Cardiac muscle cell (in vitro differentiated cells and primary cell): Measurements from ENCODE around the gene REPS2. TPM values are rescaled to one million over a fixed set of nuclear protein-coding genes. Genes with fewer than 3 reads are reported as not detected.

Experiments used
- DNase-seq, 2 donors: peaks; one replicate each; pipeline versions ENCODE4 v3.0.0 to v3.0.0-alpha.2; 2010 to 2017; ENCODE audit warnings: low read depth in 1 of 2, low spot score in 1 of 2
- H3K27ac ChIP-seq: fragments of 200-600 bp; sonication (generic); 2 replicates; pipeline ENCODE4 v1.5.1; 2016
- H3K27me3 ChIP-seq: fragments of 200-600 bp; sonication (generic); 2 replicates; pipeline ENCODE4 v1.6.0; 2016; ENCODE audit warnings: control low read depth
- H3K36me3 ChIP-seq: fragments of 200-600 bp; sonication (generic); 2 replicates; pipeline ENCODE4 v1.5.1; 2016; ENCODE audit warnings: control low read depth
- H3K4me1 ChIP-seq: fragments of 200-600 bp; sonication (generic); 2 replicates; pipeline ENCODE4 v1.8.1; 2017; ENCODE audit warnings: low read depth, mild to moderate bottlenecking, mixed run types
- H3K4me3 ChIP-seq: fragments of 200-600 bp; sonication (generic); 2 replicates; pipeline ENCODE4 v1.5.1; 2016; ENCODE audit warnings: mild to moderate bottlenecking
- H3K9me3 ChIP-seq: fragments of 200-600 bp; sonication (generic); 2 replicates; pipeline ENCODE4 v1.5.1; 2017; ENCODE audit warnings: low read depth, mild to moderate bottlenecking, control low read depth
- polyA plus RNA-seq: library from polyadenylated mRNA; unstranded; fragments of >200 nt; fragmentation: Nextera tagmentation; extraction: Ambion mirVana; gene quantifications from 2 replicates; pipeline ENCODE4 v1.2.1, GENCODE V29; 2016
- total RNA-seq: library from RNA; depleted of rRNA; stranded (reverse); fragments of >200 nt; gene quantifications from 2 replicates; pipeline ENCODE4 v1.2.3, GENCODE V29; 2016
- TF ChIP-seq, protein P1 (sequence below): IDR thresholded peaks from 2 replicates; pipeline ENCODE4 v1.5.1; 2012; ENCODE audit warnings: low read depth, mild to moderate bottlenecking, low read length

REPS2 gene
- 9.1 and 17.3 TPM in 2 replicates for total RNA-seq
- polyA plus RNA-seq = 6.0 and 9.8 TPM in 2 replicates

DNA sequence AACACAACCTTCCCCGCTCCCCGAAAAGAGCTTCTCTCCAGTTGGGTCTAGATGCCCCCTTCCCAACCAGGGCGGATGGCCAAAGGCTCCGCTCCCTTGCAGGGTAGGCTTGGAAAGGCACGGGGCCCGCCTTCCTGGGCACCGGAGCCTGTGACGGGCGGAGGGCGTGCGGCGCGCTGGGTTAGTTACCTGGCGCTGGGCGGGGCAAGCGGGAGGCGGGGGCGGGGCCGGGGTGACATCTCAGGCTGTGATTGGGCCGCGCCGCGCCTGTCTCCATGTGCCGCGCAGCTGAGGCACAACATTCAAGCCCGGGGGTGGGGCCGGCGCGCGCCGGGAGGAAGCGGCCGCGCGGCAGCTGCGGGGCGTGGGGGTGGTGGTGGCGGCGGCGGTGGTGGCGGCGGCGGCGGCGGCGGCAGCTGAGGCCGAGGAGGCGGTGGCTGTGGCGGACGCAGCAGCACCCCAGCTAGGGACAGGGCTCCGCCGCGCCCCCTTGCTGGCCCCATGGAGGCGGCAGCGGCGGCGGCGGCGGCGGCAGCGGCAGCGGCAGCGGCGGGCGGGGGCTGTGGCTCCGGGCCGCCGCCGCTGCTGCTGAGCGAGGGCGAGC is at the start of gene REPS2:
REPS2 (plus strand) TSS at position 298 of the 604 bp plus-strand sequence; CDS start at position 502, 204 bp downstream.
- Histone ChIP-seq H3K4me3 (peak within 1 kb of the TSS; percentile 94), H3K27ac (peak within 1 kb of the TSS; percentile 55), H3K9me3 (no peaks in the 10 kb centered on the region), H3K4me1 (no peaks in the 10 kb centered on the region), H3K27me3 (no peaks in the 10 kb centered on the region), H3K36me3 (no peaks in the 10 kb centered on the region)
- TF ChIP-seq, protein P1, sequence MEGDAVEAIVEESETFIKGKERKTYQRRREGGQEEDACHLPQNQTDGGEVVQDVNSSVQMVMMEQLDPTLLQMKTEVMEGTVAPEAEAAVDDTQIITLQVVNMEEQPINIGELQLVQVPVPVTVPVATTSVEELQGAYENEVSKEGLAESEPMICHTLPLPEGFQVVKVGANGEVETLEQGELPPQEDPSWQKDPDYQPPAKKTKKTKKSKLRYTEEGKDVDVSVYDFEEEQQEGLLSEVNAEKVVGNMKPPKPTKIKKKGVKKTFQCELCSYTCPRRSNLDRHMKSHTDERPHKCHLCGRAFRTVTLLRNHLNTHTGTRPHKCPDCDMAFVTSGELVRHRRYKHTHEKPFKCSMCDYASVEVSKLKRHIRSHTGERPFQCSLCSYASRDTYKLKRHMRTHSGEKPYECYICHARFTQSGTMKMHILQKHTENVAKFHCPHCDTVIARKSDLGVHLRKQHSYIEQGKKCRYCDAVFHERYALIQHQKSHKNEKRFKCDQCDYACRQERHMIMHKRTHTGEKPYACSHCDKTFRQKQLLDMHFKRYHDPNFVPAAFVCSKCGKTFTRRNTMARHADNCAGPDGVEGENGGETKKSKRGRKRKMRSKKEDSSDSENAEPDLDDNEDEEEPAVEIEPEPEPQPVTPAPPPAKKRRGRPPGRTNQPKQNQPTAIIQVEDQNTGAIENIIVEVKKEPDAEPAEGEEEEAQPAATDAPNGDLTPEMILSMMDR = no peak
- peak; percentile 72 to 96 for DNase-seq

DNA sequence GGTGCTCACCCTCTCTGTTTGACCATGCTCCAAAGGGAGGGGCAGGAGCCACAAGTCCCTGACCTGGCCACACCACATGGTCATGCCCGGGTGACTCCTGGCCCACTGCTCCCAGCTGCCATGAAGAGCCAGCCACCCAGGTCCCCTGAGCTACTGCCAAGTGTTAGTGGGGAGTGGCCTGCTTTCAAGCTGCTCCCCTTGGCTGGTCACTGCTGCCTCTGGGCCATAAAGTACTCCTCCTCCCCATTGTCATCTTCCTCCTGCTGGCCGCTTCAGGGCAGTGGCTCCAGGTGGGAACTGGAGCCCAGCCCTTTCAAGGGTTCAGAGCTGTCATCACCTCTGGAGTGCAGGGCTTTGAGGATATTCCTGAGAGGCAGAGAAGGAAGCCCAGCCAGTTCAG is 49.0 kb upstream of the REPS2 start:
- DNase-seq = no peak
- TF ChIP-seq, protein P1 = no peak

DNA sequence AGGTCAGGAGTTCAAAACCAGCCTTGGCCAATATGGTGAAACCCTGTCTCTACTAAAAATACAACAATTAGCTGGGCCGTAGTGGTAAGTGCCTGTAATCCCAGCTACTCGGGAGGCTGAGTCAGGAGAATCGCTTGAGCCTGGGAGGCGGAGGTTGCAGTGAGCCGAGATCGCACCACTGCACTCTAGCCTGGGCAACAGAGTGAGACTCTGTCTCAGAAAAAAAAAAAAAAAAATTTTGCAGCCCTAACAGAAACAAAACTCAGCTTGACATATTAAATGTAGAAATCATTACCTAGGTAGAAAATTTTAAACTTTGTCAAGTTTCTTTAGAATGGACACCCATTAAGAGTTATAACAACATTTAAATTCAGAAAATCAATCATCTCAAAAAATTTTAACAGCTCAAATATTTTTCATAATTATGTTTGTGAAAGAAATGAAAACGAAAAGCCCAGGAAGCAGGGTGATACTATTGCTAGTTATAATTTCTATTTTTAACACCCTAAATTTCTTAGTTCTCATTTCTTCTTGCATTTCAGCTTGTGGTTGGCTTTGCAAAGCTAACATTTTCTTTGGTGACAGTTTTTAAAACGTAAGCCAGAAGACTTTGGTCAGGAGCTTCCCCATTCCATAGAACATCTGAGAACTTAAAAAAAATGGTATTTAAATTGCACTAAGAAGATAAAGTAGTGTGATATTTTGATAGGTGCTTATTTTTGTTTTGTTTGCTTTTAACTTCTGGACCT is 43.0 kb upstream of the REPS2 start:
- H3K27ac ChIP-seq = no peak overlapping the region
- no peaks in the 10 kb centered on the region for H3K9me3 ChIP-seq
- H3K4me1 ChIP-seq = no peaks in the 10 kb centered on the region
- no peaks in the 10 kb centered on the region for H3K27me3 ChIP-seq
- no peaks in the 10 kb centered on the region for H3K36me3 ChIP-seq
- DNase-seq = no peak
- H3K4me3 ChIP-seq = no peak overlapping the region
- TF ChIP-seq, protein P1 = no peak

More for the DNA sequence above, 49.0 kb upstream of the REPS2 start:
- H3K36me3 ChIP-seq = no peaks in the 10 kb centered on the region
- no peak overlapping the region for H3K4me3 ChIP-seq
- no peaks in the 10 kb centered on the region for H3K4me1 ChIP-seq
- no peaks in the 10 kb centered on the region for H3K9me3 ChIP-seq
- no peaks in the 10 kb centered on the region for H3K27me3 ChIP-seq
- H3K27ac ChIP-seq = no peak overlapping the region

DNA sequence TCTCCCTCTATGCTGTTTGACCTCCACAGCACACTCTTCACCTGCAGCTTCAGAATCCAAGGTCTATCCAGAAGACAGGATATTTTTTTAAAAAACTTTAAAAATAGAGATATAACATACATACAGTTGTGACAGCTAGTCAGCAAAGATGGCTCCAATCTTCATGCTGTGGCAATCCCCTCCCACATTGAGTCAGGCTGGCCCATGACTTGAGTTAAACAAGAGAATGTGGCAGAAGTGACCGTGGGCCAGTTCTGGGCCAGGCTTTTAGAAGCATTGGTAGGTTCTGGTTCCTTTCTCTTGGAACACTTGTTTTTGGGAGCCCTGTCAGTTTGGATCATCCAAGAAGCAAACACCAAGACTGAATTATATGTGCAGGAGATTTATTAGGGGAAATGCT is 36.1 kb upstream of the REPS2 start:
- TF ChIP-seq, protein P1 = no peak
- H3K9me3 ChIP-seq = no peaks in the 10 kb centered on the region
- H3K27ac ChIP-seq = no peak overlapping the region
- no peak for DNase-seq
- no peaks in the 10 kb centered on the region for H3K4me1 ChIP-seq
- no peak overlapping the region for H3K4me3 ChIP-seq
- H3K27me3 ChIP-seq = no peaks in the 10 kb centered on the region
- H3K36me3 ChIP-seq = no peaks in the 10 kb centered on the region

DNA sequence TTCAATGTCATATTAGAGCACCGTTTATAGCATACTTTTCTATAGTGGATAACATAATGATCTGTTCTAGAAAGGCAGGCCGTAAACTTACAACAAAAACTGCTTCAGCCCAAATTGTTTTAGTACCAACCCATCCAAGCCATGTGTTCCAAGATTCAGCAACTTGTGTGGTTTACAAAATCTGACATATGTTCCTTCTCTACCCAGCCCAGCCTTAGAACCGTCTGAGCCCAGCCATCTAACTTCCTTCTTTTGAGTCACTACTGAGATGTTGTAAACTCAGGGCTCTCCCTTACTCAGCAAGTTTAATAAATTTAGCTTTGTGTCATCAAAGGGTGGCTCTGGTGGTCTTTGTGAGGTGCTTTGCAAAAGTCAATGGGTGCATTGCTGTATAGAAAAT is 32.4 kb upstream of the REPS2 start:
- no peaks in the 10 kb centered on the region for H3K4me1 ChIP-seq
- H3K27ac ChIP-seq = no peak overlapping the region
- H3K9me3 ChIP-seq = no peaks in the 10 kb centered on the region
- TF ChIP-seq, protein P1 = no peak
- peak in 1 of 2 donors; percentile 31 for DNase-seq
- no peak overlapping the region for H3K4me3 ChIP-seq
- H3K27me3 ChIP-seq = no peaks in the 10 kb centered on the region
- no peaks in the 10 kb centered on the region for H3K36me3 ChIP-seq
